AG09319 (cell line): ENCODE data around the gene S100A6.

Experiments used
- DNase-seq: peaks from one replicate; pipeline ENCODE4 v3.0.0-alpha.2; 2010; ENCODE audit warnings: low read depth; ENCODE audit errors: extremely low read depth
- CTCF ChIP-seq: IDR thresholded peaks from 2 replicates; pipeline ENCODE4 v1.5.1; 2011; ENCODE audit warnings: low read depth, mild to moderate bottlenecking, inconsistent platforms, low read length, moderate library complexity

Gene S100A6

GRCh38 chr1:153507926-153508583 lies 27.7 kb downstream of the S100A6 start:
- DNase-seq, result no peak
- TF ChIP-seq CTCF, result no peak

GRCh38 chr1:153506831-153507413 lies 28.9 kb downstream of the S100A6 start:
- peak; percentile 56 for DNase-seq
- TF ChIP-seq CTCF, result no peak

GRCh38 chr1:153506386-153506785 lies 29.4 kb downstream of the S100A6 start:
- TF ChIP-seq CTCF, result no peak
- DNase-seq, result no peak

- no peak for TF ChIP-seq CTCF
- no peak for DNase-seq
Measured at GRCh38 chr1:153505576-153505975, 30.2 kb downstream of the S100A6 start.

GRCh38 chr1:153503766-153504165 lies 32.0 kb downstream of the S100A6 start:
- no peak for DNase-seq
- no peak for TF ChIP-seq CTCF

- TF ChIP-seq CTCF, result no peak
- no peak for DNase-seq
Measured at GRCh38 chr1:153498746-153499145, 37.0 kb downstream of the S100A6 start.

- DNase-seq, result no peak
- no peak for TF ChIP-seq CTCF
Measured at GRCh38 chr1:153495536-153495935, 40.3 kb downstream of the S100A6 start.
